Fibroblast of skin of abdomen (primary cell): ENCODE results near the gene EIF4A3.

Source experiments
- DNase-seq: peaks from one replicate; pipeline ENCODE4 v3.0.0-alpha.2; 2013

Gene EIF4A3

DNA sequence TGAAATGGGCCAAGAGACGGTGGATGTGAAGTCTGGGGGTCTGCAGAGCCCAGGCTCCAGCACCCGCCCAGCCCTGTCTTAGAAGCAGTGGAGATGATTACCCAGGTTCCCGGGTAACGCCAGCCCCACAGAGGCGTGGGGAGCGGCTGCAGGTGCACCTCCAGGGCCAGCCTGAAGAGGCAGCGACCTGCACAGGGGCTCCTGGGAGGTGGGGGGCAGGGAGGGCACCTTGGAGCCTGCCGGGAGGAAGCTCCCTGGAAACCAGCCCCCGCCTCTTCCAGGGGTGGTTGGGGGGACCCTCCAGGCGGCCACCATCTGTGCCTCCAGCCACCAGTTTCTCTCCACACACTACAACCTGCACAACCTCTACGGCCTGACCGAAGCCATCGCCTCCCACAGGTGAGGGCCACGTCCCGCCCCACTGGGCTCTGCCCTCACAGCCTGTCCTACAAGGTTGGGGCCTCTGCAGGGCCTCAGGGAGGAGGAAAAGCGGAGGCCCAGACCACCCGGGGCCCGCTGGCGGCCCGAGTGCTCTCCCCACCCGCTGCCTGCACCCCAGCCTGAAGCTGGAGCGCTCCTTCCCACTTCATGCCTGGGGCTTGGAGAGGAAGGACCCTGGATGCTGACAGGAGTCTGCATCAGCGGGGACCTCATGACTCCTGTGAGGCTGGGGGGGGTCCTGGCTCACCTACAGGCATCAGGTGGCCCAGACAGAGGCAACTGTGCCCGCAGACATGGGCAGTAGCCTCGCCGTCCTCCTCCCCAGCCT lies 35.0 kb downstream of the EIF4A3 start:
- DNase-seq: no peak

DNA sequence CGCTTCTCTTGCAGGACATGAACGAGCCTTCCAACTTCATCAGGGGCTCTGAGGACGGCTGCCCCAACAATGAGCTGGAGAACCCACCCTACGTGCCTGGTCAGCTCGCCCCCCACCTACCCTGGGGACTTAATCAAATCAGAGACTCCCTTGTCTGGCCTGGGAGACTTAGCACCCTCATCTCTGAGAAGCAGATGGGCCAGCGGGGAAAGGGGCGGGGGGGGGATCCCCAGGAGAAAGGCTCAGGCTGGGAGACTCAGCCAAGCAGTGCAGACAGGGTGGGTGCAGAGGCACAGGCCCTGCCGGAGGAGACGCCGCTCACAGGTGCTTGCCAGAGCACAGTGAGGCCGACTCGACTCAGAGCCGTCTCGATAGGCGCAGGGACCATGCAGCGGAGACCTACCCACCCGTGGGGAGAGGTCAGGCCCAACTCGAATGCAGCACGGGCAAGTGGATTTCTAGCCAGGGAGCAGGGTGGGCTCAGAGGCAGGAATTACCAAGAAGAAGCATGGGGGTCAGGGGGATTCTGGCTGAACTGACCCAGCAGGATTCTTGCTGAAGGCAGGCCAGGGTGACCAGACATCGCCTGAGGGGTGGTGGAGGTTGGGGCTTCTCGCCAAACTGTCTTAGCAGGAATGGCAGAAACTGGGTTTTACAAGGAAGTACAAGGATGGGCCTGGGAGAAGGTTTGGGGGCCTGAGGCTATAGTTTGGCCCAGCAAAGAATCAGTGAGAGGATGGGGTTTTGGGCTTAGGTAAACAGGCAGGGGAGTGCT lies 35.8 kb downstream of the EIF4A3 start:
- no peak for DNase-seq

- no peak for DNase-seq
These were observed 36.5 kb downstream of the EIF4A3 start for GRCh38 chr17:80110447-80110812.

DNA sequence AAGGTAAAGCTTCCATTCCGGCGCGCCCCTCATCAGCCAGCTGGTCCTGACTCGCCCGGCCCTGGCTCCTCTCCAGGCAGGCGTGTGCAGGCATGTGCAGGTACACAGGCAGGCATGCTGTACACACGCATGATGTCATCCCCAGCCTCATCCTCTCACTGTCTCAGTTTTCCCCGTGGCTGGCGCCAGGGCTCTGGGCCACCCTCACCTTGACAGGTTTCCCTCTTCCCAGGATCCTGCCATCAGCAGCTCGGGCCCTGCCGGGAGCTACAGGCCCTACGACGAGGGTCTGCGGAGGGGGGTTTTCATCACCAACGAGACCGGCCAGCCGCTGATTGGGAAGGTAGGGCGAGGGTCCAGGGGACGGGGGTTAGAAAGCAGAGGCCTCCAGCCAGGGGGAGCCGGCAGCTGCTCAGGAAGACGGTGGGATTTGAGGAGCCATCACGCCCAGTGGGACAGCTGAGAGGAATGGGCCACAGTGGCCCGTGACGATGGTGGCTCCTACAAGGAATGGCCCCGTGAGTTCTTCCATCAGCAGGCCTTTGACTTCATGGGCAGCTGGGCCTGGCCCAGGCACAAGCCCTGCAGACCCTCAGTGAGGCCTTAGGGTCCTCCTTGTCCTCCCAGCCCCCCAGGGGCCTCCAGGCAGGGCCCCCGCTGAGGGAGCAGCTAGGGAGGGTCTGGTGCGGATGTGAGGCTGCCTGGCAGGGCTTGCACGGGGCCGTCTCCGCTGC lies 37.0 kb downstream of the EIF4A3 start:
- no peak for DNase-seq

- DNase-seq: no peak
These were observed 37.8 kb downstream of the EIF4A3 start for GRCh38 chr17:80109066-80109660.

DNA sequence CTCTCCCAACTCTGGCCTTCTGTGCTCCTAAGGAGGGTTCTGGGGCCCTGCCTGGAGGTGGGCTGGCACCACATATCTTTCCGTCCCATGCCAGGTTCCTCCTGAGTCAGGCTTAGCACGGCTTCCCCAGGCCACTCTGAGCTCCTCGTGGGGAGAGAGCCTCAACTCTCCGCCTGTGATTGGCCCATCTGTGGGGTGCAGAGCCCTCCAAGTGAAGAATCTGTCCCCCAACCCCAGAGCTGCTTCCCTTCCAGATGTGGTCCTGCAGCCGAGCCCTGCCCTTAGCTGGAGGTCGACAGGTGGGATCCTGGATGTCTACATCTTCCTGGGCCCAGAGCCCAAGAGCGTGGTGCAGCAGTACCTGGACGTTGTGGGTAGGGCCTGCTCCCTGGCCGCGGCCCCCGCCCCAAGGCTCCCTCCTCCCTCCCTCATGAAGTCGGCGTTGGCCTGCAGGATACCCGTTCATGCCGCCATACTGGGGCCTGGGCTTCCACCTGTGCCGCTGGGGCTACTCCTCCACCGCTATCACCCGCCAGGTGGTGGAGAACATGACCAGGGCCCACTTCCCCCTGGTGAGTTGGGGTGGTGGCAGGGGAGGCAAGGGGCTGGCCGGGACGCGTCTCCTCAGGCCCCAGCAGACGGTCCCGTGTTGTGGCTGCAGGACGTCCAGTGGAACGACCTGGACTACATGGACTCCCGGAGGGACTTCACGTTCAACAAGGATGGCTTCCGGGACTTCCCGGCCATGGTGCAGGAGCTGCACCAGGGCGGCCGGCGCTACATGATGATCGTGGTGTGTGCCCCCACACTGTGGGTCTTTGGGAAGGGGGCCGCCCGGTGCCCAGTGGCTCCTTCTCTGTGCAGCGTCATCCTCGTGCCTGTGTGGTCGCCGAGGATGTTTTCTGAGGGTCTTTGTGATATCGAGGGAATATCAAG lies 38.6 kb downstream of the EIF4A3 start:
- no peak for DNase-seq

- DNase-seq: no peak
These were observed 39.5 kb downstream of the EIF4A3 start for GRCh38 chr17:80107231-80108021.

GRCh38 chr17:80106751-80107150 lies 40.2 kb downstream of the EIF4A3 start:
- no peak for DNase-seq

DNA sequence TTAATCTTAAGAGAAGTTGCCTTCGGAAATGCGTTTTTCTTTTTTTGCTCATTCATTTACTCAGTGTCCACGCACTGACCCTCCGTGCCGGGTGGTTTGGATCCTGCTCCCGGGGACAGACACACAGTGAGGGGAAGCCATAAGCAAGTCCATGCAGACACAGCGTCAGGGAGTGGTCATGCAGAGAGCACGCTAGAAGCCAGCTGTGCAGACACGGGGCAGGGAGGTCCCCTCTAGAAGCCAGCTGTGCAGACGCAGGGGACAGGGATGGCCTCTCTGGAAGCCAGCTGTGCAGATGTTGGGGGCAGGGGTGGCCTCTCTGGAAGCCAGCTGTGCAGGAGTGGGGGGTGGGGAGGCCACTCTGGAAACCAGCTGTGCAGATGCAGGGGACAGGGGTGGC lies 40.8 kb downstream of the EIF4A3 start:
- no peak for DNase-seq

GRCh38 chr17:80105762-80106161 lies 41.2 kb downstream of the EIF4A3 start:
- DNase-seq: no peak

DNA sequence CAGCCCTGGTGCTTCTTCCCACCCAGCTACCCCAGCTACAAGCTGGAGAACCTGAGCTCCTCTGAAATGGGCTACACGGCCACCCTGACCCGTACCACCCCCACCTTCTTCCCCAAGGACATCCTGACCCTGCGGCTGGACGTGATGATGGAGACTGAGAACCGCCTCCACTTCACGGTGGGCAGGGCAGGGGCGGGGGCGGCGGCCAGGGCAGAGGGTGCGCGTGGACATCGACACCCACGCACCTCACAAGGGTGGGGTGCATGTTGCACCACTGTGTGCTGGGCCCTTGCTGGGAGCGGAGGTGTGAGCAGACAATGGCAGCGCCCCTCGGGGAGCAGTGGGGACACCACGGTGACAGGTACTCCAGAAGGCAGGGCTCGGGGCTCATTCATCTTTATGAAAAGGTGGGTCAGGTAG lies 42.0 kb downstream of the EIF4A3 start:
- no peak for DNase-seq

DNA sequence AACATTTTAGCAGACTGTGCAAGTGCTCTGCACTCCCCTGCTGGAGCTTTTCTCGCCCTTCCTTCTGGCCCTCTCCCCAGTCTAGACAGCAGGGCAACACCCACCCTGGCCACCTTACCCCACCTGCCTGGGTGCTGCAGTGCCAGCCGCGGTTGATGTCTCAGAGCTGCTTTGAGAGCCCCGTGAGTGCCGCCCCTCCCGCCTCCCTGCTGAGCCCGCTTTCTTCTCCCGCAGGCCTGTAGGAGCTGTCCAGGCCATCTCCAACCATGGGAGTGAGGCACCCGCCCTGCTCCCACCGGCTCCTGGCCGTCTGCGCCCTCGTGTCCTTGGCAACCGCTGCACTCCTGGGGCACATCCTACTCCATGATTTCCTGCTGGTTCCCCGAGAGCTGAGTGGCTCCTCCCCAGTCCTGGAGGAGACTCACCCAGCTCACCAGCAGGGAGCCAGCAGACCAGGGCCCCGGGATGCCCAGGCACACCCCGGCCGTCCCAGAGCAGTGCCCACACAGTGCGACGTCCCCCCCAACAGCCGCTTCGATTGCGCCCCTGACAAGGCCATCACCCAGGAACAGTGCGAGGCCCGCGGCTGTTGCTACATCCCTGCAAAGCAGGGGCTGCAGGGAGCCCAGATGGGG lies 42.5 kb downstream of the EIF4A3 start:
- no peak for DNase-seq

- DNase-seq: no peak
These were observed 43.4 kb downstream of the EIF4A3 start for GRCh38 chr17:80103449-80104085.

GRCh38 chr17:80102664-80103448 lies 44.1 kb downstream of the EIF4A3 start:
- no peak for DNase-seq

DNA sequence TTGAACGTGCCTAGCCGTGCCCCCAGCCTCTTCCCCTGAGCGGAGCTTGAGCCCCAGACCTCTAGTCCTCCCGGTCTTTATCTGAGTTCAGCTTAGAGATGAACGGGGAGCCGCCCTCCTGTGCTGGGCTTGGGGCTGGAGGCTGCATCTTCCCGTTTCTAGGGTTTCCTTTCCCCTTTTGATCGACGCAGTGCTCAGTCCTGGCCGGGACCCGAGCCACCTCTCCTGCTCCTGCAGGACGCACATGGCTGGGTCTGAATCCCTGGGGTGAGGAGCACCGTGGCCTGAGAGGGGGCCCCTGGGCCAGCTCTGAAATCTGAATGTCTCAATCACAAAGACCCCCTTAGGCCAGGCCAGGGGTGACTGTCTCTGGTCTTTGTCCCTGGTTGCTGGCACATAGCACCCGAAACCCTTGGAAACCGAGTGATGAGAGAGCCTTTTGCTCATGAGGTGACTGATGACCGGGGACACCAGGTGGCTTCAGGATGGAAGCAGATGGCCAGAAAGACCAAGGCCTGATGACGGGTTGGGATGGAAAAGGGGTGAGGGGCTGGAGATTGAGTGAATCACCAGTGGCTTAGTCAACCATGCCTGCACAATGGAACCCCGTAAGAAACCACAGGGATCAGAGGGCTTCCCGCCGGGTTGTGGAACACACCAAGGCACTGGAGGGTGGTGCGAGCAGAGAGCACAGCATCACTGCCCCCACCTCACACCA lies 44.8 kb downstream of the EIF4A3 start:
- DNase-seq: no peak

DNA sequence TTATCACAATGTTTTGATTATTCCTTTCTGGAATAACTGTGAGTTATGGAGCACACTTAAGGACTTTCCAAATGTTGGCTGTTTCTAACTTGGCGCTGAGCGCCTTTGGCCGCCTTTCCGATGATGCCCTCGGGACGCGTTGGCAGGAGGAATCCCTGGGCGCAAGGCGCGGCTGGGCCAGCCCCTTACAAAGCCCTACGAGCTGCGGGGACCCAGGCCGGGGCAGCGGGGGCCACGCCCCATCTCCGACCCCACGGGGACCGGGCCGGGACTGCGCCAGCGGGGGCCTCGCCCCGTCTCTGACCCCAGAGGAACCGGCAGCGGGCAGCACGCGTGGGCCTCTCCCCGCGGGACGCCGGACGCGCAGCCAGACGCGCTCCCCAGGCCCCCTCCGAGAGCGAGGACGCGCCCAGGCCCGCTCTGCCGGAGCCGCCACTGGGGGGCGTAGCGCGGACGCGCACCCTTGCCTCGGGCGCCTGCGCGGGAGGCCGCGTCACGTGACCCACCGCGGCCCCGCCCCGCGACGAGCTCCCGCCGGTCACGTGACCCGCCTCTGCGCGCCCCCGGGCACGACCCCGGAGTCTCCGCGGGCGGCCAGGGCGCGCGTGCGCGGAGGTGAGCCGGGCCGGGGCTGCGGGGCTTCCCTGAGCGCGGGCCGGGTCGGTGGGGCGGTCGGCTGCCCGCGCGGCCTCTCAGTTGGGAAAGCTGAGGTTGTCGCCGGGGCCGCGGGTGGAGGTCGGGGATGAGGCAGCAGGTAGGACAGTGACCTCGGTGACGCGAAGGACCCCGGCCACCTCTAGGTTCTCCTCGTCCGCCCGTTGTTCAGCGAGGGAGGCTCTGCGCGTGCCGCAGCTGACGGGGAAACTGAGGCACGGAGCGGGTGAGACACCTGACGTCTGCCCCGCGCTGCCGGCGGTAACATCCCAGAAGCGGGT lies 45.6 kb downstream of the EIF4A3 start, which contains the start of gene GAA:
GAA (plus strand) TSS at position 571 of the 935 bp plus-strand sequence. CDS start 3,006 bp downstream, outside the sequence.
- peak; percentile 83 for DNase-seq

DNA sequence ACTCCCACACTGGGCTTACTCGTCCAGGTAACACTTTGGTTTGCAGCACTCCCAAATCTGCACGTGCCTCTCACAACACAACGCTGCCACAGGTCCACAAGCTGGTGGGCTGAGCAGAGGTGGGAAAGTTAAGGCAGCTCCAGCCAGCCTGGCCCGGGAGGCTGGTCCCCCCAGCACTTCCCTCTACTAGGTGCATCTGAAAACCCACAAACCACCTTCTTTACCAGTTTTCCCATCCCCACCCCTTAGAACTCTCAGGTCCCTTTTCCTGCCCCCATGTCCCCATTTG lies 46.9 kb downstream of the EIF4A3 start:
- no peak for DNase-seq
